Stimulated activated CD8-positive, alpha-beta memory T cell treated with anti-CD3 and anti-CD28 coated beads, Interleukin-4, amount 100 ng/mL, for 24 hours (primary cell): ENCODE results near the gene CREB5.
"Not testable (repeated sequence)": the region's sequence is repeated elsewhere in the genome, so short reads cannot be mapped to it uniquely, and the experiment has no call there.

Source experiments
- DNase-seq: peaks from one replicate; pipeline ENCODE4 v3.0.0-alpha.2; 2020; ENCODE audit warnings: low read depth

The CREB5 gene

DNA sequence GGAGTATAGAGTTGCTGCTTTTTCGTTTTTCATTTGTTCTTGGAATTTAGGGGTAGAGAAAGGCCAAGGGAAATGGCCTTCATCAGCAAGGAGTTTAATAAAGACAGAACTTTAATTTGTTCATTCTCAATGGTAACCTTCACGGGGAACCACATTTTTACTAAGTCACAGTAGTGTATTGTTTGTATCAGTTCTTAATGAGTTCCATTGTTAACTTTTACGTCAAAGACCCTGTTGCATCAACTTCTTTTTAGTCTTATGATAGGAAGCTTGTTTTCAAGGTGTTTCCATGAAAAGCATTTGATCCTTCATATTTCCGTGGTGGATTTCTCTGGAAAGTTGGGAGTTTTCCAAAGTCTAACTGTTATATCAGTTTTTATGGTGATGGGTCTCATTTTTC lies 169.9 kb downstream of the CREB5 start:
- no peak for DNase-seq

DNA sequence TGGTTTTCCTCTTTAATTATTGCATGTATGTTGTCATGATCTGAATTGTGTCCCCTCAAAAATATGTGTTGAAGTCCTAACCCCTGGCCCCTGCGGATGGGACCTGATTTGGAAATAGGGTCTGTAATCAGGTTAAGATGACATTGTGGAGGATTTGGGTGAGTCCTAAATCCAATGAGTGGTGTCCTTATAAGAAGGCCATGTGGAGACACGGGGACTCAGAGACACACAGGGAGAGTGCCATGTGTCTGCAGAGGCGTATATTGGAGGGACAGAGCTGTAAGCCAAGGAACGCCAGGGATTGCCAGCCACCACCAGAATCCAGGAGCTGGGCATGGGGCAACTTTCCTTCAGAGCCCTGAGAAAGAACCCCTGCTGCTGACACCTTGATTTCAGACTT lies 171.9 kb downstream of the CREB5 start:
- DNase-seq = no peak

GRCh38 chr7:28586736-28587135 lies 174.4 kb downstream of the CREB5 start:
- no peak for DNase-seq

- no peak for DNase-seq
Measured at GRCh38 chr7:28587211-28587610, 174.9 kb downstream of the CREB5 start.

DNA sequence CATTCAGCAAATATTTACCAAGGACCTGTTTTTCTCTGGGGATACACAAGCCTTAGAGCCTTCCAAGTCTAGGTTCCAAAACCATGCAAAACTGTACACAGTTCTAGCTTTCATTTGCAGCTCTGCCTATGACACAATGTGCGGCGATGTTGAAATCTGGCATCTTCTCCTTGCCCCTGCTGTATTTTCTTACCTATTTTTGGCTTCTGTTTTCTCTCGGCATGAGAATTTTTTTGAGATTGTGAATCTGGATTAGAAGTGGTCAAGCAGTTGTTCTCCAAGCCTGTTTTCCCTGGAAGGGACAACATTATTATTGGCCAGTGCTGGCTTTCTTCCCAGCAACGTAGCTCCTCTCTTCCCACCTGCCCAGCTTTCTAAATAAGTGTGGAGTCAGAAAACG lies 176.3 kb downstream of the CREB5 start:
- no peak for DNase-seq

DNA sequence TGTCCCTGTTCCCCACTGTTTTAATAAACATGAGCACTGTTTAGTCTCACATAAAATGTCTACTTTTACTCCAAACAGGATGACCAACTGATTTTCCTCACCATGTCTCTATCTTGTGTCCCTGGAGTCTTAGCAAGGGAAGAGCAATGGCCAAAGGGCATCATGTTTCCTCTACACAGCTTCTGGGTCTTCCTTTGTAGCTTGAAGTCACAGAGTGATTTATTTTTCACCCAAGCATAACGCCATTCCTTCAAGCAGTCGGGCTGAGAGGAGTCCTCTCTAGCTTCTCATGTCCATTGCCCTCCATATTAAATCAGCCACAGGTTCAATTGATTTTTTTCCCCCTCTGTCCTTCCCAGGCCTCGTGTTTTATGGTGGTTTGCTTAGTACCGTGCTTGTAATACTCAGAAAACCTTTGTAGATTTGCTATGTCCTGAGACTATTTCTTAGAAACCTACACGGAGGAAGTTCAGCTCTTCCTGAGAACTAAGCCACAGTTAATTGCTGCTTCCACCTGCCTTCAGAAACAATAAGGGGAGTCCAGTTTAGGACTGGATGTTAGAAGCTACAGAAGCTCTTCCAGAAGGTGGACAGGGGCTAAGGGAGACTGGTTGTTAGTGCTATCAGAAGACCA lies 178.8 kb downstream of the CREB5 start:
- no peak for DNase-seq

- DNase-seq = no peak
Measured at GRCh38 chr7:28591725-28592349, 179.5 kb downstream of the CREB5 start.

DNA sequence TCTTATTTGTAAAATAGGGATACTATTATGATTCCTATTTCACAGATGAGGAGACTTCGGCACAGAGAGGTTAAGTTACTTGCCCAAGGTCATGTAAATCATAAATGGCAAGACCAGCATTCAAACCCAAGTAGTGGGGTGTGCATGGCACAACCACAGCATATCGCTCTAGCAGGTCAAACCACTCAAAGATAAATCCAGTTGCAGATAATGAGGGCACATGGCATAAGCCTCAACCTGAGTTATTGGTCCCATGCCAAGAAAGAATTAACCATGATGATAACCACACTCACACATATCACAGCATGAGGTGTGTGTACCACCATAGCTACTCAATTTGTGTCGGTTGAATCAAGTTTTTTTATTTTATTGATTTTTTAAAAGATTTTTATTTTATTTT lies 180.5 kb downstream of the CREB5 start:
- no peak for DNase-seq

- DNase-seq = no peak
Measured at GRCh38 chr7:28595076-28595475, 182.8 kb downstream of the CREB5 start.

- DNase-seq = no peak
Measured at GRCh38 chr7:28595801-28596200, 183.5 kb downstream of the CREB5 start.

GRCh38 chr7:28596245-28596935 lies 184.1 kb downstream of the CREB5 start:
- no peak for DNase-seq

DNA sequence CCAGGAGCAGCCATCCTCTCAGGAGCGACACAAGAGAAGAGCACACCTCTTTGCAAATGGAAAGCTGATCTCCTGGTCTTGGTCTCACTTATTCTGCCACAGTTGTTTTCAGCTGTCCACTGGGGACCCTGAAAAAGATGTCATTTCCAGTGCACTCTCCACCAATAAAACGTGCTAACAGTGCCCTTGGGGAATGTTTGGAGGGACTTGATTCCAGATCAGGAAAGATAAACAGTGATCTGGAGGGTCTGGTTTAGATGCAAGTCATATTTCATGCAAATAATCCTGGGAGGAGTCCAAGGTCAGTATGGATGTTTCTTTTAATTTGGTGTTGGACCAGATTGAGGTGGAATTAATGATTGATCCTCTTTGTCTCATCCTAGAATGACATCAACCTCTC lies 185.0 kb downstream of the CREB5 start:
- no peak for DNase-seq

DNA sequence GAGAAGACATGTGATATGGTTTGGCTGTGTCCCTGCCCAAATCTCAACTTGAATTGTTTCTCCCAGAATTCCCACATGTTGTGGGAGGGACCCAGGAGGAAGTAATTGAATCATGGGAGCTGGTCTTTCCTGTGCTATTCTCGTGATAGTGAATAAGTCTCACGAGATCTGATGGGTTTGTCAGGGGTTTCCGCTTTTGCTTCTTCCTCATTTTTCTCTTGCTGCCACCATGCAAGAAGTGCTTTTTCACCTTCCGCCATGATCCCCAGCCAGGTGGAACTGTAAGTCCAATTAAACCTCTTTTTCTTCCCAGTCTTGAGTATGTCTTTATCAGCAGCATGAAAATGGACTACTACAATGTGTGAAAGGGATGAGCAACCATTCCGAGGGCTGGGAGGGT lies 185.7 kb downstream of the CREB5 start:
- DNase-seq = not testable (repeated sequence)

DNA sequence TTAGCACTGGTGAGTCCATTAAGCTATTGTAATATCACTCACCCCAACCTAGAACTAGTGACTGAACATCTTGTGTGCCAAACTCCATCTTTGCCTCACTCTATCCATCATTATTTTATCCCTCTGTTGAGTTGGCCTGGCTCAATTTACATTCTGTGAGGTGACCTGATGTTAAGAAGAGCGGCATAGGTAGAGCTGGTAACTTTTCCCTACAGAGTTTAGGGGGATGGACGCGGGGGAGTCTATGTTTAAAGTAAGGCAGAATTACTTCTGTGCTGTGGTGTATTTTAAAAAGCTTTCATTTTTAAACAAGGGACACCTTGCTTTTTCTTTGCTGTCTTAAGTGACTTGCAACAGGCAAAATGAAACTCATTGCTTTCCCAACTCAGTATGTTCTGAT lies 186.3 kb downstream of the CREB5 start:
- DNase-seq = no peak

- no peak for DNase-seq
Measured at GRCh38 chr7:28599411-28599810, 187.1 kb downstream of the CREB5 start.

GRCh38 chr7:28602282-28602681 lies 190.0 kb downstream of the CREB5 start:
- DNase-seq = no peak

- no peak for DNase-seq
Measured at GRCh38 chr7:28605427-28606085, 193.2 kb downstream of the CREB5 start.

GRCh38 chr7:28606421-28606820 lies 194.1 kb downstream of the CREB5 start:
- DNase-seq = no peak

GRCh38 chr7:28607855-28608193 lies 195.5 kb downstream of the CREB5 start:
- DNase-seq = no peak

- DNase-seq = no peak
Measured at GRCh38 chr7:28608237-28608656, 195.9 kb downstream of the CREB5 start.

- no peak for DNase-seq
Measured at GRCh38 chr7:28608731-28609130, 196.4 kb downstream of the CREB5 start.

DNA sequence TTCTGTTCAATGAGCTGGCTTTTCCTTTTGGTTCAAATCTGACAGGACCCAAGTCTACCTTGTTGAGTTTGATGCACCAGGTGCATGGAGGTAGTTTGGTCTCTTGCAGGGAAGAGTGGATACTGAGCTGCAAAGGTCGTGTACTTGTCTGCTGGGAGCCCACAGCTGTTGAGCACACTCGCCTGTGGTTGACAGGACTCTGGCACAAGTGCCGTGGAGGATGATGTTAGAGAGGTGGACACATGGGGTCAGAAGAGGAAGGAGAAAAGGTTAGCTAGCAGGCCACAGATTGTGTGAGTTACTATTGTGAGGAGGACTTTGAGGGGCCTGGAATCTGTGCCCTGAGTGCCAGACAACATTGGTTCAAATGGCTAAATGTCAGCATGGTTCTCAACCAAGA lies 197.3 kb downstream of the CREB5 start:
- DNase-seq = no peak

GRCh38 chr7:28611399-28611897 lies 199.1 kb downstream of the CREB5 start:
- not testable (repeated sequence) for DNase-seq
